HG03558 (cell line): ENCODE results near the gene TXLNB.

Source experiments
- ATAC-seq: cut with Tn5 transposase; IDR thresholded peaks from one replicate; pipeline ENCODE4 v1.9.1; 2021; ENCODE audit warnings: moderate number of reproducible peaks; ENCODE audit not compliant: unreplicated experiment; ENCODE audit errors: extremely low read depth

TXLNB gene

GRCh38 chr6:139291813-139292619, at the start of gene TXLNB:
TXLNB (minus strand) TSS chr6:139291998; CDS start chr6:139288899, 3,099 bp downstream.
- peak; percentile 37 for ATAC-seq

- ATAC-seq, result no peak
These were observed 49.3 kb upstream of the TXLNB start for GRCh38 chr6:139341060-139341459.

- no peak for ATAC-seq
These were observed 47.0 kb upstream of the TXLNB start for GRCh38 chr6:139338795-139339194.

GRCh38 chr6:139337830-139338229, 46.0 kb upstream of the TXLNB start:
- ATAC-seq, result no peak

- no peak for ATAC-seq
These were observed 45.2 kb upstream of the TXLNB start for GRCh38 chr6:139337001-139337400.

- no peak for ATAC-seq
These were observed 44.7 kb upstream of the TXLNB start for GRCh38 chr6:139336488-139336887.

GRCh38 chr6:139335447-139336210, 43.8 kb upstream of the TXLNB start:
- ATAC-seq, result no peak

GRCh38 chr6:139334806-139335446, 43.1 kb upstream of the TXLNB start:
- ATAC-seq, result no peak

GRCh38 chr6:139330826-139331500, 39.2 kb upstream of the TXLNB start:
- no peak for ATAC-seq

GRCh38 chr6:139330306-139330705, 38.5 kb upstream of the TXLNB start:
- ATAC-seq, result no peak

- no peak for ATAC-seq
These were observed 37.4 kb upstream of the TXLNB start for GRCh38 chr6:139329224-139329623.

GRCh38 chr6:139327038-139327437, 35.2 kb upstream of the TXLNB start:
- peak; percentile 35 for ATAC-seq

GRCh38 chr6:139325686-139326085, 33.9 kb upstream of the TXLNB start:
- no peak for ATAC-seq

GRCh38 chr6:139325125-139325524, 33.3 kb upstream of the TXLNB start:
- ATAC-seq, result peak; percentile 38

GRCh38 chr6:139324301-139324555, 32.4 kb upstream of the TXLNB start:
- no peak for ATAC-seq

GRCh38 chr6:139323511-139324300, 31.9 kb upstream of the TXLNB start:
- no peak for ATAC-seq

- no peak for ATAC-seq
These were observed 28.3 kb upstream of the TXLNB start for GRCh38 chr6:139320081-139320480.

- ATAC-seq, result no peak
These were observed 25.0 kb upstream of the TXLNB start for GRCh38 chr6:139316622-139317317.

GRCh38 chr6:139313784-139314545, 22.2 kb upstream of the TXLNB start:
- ATAC-seq, result no peak
